Measurements from ENCODE around the gene SPC25.
"Not testable (repeated sequence)": the region's sequence is repeated elsewhere in the genome, so short reads cannot be mapped to it uniquely, and the experiment has no call there.

SPC25 gene

DNA sequence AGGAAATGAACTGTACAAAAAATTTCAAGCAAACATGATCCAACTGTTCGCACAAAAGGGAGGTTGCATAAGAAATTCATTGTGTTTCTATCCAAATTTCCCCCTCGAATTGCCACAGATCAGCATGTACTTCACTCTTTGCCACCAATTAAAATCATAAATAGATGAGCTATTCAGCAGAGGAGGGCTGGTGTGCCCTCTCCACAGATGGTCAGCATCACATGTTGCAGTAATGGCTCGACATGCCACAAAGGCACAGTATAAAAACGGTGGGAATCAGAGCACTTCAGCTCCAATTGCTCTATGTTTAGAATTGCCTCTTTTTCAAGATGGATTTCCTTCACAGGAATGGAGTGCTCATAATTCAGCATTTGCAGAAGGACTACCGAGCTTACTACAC is 10.8 kb upstream of the SPC25 start, which contains the start of gene G6PC2:
TSS of gene G6PC2 (plus strand) at position 289 of the 400 bp plus-strand sequence. CDS start at position 330, 41 bp downstream.
- no peak for DNase-seq (ENCODE audit: low spot score)

DNA sequence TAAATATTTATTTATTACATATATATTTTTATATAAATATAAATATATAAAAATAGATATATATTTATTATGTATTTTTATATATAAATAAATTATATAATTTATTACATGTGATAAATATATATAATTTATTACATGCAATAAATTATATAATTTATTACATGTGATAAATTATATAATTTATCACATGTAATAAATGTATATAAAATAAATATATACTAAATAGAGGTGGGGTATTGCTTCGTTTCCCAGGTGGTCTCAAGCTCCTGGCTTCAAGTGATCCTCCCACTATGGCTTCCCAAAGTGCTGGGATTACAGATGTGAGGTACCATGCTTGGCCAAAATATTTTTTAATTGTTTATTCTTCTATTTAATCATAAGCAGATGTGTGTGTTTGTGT is 7.2 kb upstream of the SPC25 start:
- no peak for DNase-seq (ENCODE audit: low spot score)

DNA sequence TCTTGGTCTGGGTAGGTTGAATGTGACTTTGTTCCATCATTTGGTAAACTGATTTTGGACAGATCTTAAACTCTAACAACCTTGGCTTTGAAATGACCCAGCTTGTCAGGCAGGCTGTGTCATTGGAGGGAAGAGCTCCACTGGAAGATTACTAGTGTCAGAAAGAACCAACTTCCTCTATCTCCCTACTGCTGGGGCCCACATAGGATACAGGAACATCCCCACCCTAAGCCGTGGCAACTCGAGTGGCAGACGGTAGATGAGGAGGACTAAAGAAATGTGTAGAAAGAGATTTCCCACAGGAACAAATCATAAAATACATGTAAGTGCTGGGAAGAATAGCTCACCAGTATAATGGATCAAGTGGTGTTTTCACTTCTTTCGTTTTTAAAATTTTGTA is 6.6 kb upstream of the SPC25 start:
- no peak for DNase-seq (ENCODE audit: low spot score)

DNA sequence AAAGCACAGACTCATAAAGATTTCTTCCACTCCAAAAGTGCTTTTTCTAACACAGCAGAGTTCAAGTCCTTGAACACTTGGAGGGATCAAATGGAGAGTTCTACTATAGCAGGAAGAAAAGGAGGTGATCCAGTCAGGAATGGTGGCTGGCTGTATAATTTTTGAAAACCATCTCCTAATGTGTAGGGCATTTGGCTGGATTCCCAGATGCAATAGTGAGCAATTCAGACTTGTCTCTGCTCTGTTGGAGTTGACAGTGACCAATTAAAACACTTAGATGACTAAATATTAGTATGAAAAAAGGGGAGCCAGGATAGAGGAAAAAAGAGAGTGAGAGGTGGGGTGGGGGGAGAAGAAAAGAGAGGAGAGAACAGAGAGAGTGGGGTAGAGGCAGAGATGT is 5.5 kb upstream of the SPC25 start:
- no peak for DNase-seq (ENCODE audit: low spot score)

DNA sequence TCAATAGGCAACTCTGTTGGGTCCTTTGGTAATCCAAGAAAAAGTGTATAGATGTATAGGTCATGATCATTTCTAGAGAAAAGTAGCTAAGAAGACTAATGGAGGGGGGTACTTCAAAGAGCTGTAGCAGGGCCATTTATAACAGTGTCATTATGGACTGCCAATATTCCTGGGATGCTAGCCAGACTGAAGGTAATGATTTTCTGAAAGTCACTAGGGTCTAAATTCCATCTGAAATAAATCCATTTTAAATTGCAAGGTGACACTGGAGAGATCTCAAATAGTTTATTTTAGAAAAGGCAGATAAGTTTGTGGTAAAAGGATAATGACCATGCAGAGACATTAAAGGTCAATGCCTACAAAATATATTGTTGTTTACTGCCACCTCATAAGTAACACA is 4.5 kb upstream of the SPC25 start:
- no peak for DNase-seq (ENCODE audit: low spot score)

DNA sequence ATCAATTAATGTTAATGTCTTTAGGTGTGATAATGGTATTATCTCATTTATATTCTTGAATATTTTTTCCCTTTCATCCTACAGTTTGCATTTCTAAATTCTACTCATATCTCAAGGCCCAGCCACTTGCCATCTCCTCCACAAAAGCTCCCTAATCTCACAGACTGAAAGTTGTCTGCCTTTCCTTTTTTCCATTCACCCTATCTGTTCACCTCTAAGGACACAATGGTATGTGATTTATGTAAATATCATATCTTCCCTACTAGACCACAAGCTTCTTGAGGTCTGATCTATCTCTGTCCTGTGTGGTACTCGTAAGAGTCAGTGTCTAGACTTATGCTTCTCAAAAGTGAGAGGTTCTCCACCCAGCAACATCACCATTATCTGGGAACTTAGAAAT is 3.9 kb upstream of the SPC25 start:
- no peak for DNase-seq (ENCODE audit: low spot score)

DNA sequence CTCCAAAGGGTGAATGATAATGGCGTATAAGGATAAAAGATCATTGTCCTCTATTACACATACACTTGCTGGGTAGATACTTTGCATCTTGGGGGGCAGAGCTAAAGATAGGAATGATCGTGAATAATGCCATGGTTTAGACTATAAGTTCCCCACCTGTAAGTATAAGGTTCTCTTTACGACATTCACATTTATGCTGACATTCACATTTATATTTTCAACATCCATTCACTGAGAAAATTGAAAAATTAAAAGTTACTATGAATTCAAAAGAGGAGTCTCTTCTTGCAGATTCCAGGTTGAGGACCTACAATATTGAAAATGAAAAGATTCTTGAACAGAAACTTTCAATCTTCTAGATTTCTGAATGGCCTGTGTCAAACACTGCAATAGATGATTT is 2.1 kb upstream of the SPC25 start:
- no peak for DNase-seq (ENCODE audit: low spot score)

DNA sequence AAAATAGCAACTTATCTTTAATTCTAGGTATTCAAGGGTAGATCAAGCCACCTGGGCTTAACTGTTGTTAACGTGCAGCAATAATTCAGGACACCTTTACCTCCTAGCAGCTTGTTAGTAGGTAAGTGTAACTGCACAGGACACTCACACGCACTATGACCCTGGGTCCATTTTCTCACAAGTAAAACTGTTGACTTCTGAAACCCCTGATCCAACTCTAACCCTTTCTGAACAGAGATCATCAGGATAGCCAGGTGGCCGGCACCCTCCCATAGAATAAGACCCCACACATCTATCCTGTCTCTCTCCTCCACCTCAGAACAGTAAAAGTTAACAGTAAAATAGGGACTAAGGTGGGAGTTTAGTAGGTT is 610 bp downstream of the SPC25 start:
- no peak for DNase-seq (ENCODE audit: low spot score)

DNA sequence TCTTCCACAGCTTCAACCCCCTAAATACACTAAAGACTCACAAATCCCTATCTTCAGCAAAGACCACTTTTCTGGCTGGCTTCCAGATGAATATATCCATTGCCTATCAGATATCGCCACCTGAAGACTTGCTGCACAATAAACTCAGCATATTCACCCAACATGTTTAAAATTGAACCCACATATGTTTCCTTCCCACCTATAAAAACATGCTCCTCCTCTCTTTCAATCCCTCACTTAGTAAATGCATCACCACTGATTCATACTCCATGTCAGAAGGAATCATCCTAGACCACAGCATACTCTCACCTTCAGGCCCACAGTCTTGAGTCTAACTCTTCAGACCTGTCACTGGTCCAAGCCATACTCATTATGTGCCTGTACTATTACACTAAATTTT is 5.3 kb downstream of the SPC25 start:
- no peak for DNase-seq (ENCODE audit: low spot score)

DNA sequence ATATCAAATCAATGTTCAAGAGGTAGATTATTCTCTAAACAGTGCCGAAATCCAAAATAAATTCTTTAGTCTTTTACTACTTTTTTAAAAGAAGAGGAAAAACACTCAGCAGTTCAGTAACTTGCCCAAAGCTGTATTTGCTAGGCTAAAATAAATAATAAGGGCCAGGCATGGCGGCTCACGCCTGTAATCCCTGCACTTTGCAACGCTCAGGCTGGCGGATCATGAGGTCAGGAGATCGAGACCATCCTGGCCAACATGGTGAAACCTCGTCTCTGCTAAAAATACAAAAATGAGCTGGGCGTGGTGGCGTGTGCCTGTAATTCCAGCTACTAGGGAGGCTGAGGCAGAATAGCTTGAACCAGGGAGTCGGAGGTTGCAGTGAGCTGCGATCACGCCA is 8.1 kb downstream of the SPC25 start:
- not testable (repeated sequence) for DNase-seq (ENCODE audit: low spot score)

DNA sequence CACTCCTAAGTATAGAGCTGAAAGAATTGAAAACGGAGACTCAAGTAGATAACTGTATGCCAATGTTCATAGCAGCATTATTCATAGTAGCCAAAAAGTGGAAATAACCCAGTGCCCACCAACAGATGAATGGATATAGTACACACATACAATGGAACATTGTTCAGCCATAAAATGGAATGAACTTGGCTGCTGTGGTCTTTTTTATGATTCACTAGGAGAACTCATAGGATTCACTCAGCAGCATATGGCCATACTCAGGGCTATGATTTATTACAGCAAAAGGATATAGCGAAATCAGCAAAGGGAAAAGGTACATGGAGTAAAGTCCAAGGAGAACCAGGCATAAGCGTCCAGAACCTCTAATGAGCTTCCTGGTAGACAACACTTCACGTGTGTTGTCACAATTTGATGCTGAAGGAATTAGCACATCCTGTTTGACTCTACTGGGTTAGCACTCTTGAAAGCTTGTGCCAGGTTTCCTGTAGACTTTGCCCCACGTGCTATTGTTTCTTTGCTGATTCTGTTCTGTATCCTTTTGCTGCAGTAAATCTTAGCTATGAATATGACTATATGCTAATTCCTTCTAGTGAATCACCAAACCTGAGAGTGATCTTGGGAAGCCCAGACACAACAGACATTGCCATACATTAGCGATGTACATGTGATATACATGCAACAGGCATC is 15.7 kb downstream of the SPC25 start:
- no peak for DNase-seq (ENCODE audit: low spot score)

DNA sequence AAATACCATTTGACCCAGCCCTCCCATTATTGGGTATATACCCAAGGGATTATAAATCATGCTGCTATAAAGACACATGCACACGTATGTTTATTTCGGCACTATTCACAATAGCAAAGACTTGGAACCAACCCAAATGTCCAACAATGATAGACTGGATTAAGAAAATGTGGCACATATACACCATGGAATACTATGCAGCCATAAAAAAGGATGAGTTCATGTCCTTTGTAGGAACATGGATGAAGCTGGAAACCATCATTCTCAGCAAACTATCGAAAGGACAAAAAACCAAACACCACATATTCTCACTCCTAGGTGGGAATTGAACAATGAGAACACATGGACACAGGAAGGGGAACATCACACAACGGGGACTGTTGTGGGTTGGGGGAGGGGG is 19.4 kb downstream of the SPC25 start:
- not testable (repeated sequence) for DNase-seq (ENCODE audit: low spot score)

DNA sequence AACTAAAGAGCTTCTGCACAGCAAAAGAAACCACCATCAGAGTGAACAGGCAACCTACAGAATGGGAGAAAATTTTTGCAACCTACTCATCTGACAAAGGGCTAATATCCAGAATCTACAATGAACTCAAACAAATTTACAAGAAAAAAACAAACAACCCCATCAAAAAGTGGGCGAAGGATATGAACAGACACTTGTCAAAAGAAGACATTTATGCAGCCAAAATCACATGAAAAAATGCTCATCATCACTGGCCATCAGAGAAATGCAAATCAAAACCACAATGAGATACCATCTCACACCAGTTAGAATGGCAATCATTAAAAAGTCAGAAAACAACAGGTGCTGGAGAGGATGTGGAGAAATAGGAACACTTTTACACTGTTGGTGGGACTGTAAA is 19.9 kb downstream of the SPC25 start:
- DNase-seq (ENCODE audit: low spot score): not testable (repeated sequence)

DNA sequence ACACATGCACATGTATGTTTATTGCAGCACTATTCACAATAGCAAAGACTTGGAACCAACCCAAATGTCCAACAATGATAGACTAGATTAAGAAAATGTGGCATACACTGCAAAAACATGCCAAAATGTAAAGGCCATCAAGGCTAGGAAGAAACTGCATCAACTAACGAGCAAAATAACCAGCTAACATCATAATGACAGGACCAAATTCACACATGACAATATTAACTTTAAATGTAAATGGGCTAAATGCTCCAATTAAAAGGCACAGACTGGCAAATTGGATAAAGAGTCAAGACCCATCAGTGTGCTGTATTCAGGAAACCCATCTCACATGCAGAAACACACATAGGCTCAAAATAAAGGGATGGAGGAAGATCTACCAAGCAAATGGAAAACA is 23.1 kb downstream of the SPC25 start:
- not testable (repeated sequence) for DNase-seq (ENCODE audit: low spot score)

DNA sequence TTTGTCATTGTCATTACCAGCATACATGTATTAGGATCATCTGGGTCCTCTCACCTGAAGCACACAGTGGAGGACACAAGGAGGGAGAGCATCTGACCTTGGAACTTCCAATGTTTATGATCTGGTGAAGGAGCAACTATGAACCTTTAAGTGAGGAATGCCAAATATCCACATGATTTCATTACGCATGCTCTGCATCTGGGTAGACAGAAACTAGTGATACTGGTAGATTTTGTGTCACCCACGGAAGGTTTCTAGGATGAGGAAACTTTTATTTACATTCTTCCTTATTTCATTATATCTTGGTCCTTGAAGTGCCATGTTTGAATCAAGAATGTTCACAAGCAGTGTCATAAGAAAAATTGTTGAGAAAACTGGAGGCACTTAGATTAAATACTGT is 32.1 kb downstream of the SPC25 start:
- no peak for DNase-seq (ENCODE audit: low spot score)

DNA sequence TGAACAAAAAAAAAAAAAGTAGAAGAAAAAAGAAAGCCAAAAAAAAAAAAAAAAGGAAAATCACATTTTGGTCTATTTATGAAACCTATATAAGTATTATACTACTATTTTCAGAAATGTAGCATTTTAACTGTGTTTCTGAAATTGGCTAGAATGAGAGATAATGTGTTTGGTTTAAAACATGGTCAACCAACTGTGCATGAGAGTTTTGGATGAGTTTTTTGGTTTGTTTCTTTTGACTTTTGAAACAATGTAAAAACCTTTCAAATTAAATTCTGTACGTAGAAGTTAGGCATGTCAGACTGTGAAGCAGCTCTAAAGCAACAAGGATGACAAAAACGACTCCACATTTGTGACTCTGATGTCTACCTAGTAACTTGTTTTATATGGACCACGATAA is 34.6 kb downstream of the SPC25 start:
- no peak for DNase-seq (ENCODE audit: low spot score)

DNA sequence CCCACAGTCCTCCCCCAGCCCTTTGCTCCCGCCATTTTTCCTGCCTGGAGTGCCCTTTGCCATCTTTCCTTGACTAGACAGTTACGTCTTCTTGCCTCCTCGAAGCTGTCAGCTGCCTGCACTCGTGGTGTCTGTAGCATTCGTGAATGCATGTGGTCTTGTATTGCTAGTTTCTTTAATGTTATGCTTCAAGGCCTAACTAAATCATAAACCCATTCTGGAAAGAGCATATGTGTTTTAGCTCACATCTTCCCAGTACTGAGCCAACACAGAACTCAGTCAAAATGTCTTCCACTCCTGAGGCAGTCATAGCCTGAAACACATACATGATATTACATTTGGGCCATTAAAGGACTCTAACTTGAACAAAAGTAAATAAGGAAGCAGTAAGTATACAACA is 35.6 kb downstream of the SPC25 start:
- DNase-seq (ENCODE audit: low spot score): no peak

DNA sequence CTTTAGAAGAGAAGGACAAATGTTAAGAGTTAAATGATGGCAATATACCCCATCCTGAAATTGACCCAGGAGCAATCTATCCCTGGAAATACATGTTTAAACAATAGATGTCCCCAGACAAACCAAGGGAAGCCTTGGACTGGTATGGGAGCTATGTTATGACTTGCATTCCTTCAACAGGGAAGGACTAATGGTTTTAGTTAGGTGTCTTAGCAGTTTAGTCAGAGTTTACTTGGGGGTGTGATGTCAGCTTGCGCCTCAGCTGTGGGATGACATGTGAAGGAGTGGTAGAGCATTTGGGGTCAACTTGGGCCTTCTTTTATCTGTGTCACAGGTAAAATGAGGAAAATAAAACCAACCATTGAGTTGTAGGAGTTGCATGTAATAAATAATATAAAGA is 36.8 kb downstream of the SPC25 start:
- no peak for DNase-seq (ENCODE audit: low spot score)

DNA sequence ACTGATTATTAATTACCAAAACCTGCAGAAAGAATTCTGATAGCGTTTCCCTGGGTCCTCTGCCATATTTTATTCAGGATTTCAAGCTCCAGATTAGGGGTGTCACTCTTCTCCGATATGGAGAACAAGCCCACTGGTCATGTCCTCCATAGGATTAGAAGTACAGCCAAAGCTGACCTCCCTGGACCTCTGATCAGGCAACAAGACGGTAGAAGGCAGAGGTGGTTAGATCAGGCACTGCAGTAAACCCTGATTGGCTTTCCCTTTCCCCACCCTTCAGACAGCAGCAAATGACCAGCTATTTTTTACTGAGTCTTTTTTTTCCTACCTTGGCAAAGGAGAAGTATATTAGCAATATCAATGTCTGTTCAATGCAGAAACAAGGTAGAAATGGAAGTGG is 37.7 kb downstream of the SPC25 start:
- DNase-seq (ENCODE audit: low spot score): no peak

DNA sequence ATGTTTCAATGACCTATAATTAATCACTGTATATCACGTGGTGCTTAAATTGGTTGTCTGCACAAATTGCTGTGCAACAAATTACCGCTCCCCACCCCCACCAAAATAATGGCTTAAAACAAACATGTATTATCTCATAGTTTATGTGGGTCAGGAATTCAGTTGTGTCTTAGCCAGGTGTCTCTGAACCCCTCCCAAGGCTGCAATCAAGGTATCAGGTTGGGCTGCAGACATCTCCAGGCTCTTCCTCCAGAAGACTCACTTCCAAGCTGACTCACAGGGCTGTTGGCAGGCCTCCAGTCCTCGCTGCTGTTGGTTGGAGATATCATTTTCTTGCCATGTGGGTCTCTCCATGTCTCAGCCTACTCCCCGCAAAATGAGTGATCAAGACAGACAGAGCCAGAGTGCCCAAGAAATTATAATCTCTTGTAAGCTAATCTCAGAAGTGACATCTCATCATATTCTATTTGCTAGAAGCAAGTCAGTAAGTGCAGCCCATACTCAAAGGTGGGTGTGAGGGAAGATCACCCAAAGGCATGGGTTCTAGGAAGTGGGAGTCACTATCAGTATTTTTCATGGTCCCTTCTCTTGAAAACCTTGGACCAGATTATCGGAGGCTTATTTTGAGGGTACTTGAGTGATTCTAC is 38.4 kb downstream of the SPC25 start:
- DNase-seq (ENCODE audit: low spot score): no peak

DNA sequence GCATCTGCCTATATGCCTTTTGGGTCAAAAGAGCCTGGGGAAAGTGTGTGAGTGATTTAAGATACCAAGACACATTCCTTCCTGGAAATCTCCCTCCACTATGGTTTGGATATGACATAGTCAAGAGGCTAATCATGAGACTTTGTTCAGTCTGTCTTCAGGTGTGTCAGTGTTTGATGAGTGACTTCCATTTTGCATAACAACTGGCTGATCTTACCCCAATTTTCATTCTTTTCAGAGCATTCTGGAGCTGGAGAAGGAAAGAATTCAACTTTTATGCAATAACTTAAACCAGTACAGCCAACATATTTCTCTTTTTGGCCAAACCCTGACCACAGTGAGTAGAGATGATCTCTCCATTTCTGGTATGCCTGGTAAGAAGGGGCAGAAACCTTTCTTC is 39.4 kb downstream of the SPC25 start:
- no peak for DNase-seq (ENCODE audit: low spot score)

DNA sequence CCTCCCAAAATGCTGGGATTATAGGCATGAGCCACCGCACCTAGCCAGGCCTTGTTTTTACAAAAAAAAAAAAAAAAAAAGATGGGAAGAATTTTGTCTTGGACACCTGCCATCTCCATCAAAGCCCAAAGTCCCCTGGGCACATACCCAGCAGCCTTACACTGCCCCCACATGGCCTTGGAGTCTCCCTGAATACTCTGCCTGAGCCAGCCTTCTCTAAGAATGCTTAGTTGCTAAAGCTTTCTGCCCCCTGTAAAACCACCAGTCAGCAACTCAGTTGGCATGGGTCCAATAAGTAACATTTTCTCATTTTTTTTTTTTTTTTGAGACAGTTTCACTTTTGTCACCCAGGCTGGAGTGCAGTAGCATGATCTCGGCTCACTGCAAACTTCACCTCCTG is 40.6 kb downstream of the SPC25 start:
- peak; percentile 11 for DNase-seq (ENCODE audit: low spot score)

DNA sequence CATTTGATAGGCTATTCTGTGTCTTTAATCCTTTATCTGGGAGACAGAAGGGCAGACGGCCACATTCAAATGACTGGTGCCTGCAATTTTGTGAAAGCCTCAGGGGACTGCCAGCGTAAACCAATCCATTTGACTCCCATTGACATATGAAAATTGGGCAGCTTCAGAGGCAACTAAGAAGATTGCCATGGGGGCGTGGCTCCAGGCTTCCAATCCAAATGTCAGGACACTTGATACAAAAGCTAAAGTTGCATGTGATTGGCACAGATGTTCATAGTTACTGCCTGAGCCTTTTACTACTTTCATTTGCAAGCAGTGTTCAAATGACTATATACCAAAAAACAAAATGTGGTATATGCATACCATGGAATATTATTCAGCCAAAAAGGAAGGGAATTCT is 42.0 kb downstream of the SPC25 start:
- no peak for DNase-seq (ENCODE audit: low spot score)

DNA sequence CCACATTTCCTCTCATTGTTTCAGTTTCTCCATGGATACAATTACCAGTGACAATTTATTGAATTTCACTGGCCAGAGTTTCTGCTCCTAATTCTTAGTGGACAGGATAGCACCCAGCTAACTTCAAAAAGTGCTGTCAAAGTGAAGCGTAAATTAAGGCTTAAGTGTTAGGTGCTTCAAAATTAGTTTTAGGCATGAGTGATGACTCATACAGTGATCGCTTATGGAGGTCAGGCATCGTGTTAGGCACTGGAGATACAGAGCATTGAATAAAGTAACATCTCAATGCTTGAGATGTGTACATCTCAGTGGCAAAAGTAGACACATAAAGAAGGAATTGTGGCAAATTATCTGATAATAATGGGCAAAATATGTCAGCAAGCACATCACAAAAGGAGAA is 47.0 kb downstream of the SPC25 start:
- no peak for DNase-seq (ENCODE audit: low spot score)
